CD4-positive, alpha-beta T cell treated with Interleukin-6 at 100 ng/mL for 8 hours (primary cell): Measurements from ENCODE around the gene LRRC37B.
"Not testable (repeated sequence)": the region's sequence is repeated elsewhere in the genome, so short reads cannot be mapped to it uniquely, and the experiment has no call there.

Experiments used
- DNase-seq: peaks from one replicate; pipeline ENCODE4 v3.0.0-alpha.2; 2020; ENCODE audit warnings: mixed read lengths, low spot score

LRRC37B gene

DNA sequence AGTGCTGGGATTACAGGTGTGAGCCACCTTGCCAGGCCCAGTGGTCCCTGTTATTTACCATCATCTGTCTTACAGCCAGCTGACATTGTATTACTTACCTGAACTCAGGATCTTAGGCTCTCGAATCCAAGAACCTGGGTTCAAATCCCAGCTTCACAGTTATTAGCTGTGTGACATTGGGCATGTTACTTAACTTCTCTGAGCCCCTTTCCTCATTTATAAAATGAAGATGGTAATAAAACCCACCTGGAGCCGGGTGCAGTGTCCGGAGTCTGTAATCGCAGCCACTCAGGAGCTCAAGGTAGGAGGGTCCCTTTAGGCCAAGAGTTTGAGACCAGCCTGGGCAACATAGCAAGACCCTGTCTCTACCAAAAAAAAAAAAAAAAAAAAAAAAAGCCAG is 79.7 kb downstream of the LRRC37B start:
- DNase-seq: not testable (repeated sequence)

DNA sequence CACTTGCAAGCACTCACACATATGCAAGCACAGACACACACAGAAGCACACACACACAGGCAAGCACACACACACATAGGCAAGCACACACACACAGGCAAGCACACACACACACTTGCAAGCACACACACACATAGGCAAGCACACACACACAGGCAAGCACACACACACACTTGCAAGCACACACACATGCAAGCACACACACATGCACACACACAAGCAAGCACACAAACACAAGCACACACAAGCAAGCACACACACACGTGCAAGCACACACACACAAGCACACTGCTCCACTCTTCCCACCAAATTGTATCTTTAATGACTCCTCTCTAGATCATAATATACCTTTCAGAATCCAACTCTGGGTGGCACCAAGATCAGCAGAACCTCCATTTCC is 84.9 kb downstream of the LRRC37B start:
- not testable (repeated sequence) for DNase-seq

DNA sequence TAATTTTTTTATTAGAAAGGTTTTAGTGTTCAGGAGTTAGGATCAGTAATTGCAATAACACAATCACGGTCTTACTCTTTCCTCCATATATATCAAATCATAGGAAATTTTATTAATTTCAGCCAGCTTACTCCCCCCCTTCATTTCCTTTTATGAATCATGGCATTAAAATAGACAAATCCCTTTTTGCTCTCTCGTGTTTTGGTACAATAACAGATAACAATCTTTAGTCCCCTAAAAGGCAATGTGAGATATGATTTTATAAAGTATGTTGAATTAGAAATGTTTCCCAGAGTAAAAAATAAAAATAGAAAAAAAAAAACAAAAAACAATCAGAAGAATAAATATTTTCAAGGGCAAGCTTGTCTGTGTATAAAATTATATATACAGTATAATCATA is 92.5 kb downstream of the LRRC37B start:
- no peak for DNase-seq

DNA sequence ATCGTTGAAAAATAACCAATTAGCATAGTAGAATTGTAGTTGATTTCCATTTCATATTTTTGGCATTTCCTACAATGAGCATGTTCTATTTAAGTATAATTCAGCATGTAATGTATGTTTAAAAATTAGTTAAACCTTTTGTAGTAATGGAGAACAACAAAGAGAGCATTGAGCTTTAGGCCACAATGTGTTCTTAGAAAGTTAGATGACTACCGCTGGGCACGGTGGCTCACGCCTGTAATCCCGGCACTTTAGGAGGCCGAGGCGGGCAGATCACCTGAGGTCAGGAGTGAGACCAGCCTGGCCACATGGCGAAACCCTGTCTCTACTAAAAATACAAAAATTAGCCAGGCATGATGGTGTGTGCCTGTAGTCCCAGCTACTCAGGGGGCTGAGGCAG is 93.1 kb downstream of the LRRC37B start:
- not testable (repeated sequence) for DNase-seq

DNA sequence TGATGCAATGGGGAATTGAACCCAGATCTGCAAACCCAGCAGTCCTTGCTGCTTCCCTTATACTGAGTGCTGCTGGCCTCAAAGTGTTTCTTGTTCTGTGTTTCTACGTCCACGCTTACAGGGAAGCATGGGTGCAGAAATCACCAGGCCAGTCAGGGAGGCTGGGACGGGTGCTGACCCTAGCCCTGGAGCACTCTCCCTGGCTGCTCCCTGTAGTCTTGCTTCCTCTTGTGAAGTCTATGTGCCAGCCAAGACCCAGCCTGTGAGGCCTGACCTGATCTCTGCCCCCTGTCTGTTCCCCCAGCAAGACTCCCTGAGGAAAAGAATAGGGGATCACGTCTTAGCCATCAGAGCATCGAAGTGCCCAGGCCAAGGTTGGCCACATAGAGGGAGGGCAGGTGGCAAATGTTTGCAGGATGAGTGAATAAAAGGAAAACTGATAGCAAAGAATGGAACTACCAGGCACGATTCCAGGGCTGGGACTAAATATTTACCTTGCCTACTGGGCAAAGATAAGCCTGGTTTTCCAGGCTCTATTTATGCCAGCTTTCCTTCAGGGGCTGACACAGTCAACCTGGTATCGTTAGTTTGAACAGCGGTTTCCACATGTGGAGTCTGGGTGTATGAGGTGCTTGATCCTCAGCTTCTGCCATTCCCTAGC is 93.9 kb downstream of the LRRC37B start:
- no peak for DNase-seq

DNA sequence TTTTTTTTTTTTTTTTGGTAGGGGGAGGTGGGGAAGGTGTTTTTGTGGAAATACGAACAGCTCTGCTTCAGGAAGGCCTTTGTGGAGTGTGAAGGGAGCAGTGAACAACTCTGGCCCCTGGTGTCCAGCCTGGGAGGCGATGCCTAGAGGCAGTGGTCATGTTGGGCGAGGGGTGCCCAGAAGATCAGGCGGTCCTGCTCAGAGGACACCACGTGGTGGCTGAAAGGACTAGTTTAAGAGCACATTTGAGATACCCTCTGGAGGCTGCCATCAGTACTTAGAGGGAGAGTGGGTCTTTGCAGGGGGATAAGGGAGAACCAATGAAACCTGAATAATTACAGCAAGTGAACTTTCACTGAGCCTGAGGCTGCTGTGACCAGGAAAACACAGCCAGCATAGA is 95.0 kb downstream of the LRRC37B start:
- no peak for DNase-seq

DNA sequence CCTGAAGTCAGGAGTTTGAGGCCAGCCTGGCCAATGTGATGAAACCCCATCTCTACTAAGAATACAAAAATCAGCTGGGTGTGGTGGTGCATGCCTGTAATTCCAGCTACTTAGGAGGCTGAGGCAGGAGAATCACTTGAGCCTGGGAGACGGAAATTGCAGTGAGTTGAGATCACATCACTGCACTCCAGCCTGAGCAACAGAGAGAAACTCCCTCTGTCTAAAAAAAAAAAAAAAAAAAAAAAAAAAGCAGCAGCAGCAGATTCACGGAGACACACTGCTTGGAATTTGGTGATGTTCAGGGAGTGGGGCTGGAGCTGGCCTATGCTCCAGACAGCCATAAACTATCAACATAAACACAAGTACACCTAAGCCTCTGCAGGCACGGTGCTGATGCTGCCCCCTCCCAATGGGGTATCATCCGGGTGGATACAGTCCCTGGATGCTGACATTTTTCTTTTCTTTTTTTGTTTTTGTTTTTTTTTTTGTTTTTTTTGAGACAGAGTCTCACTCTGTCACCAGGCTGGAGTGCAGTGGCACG is 95.5 kb downstream of the LRRC37B start:
- no peak for DNase-seq
